Measurements from ENCODE around the gene CLIC1. TPM values are rescaled to one million over a fixed set of nuclear protein-coding genes. Genes with fewer than 3 reads are reported as not detected.

CLIC1 gene
- total and polyA plus RNA-seq, 7 donors: 20.6 to 85.9 (median 37.5) TPM

GRCh38 chr6:31782126-31782855, 46.0 kb upstream of the CLIC1 start:
- Histone ChIP-seq H3K9me3 (no peaks in the 10 kb centered on the region), H3K4me1 (peaks cover 5% of the 10 kb centered on the region), H3K4me3 (no peak overlapping the region), H3K27ac (no peak overlapping the region), H3K36me3 (ENCODE audit: insufficient read depth in 1 of 2, low read depth in 1 of 2) (peaks cover 0 to 89% of the 10 kb centered on the region in 2 donors), H3K27me3 (ENCODE audit: insufficient read depth in 3 of 3, low read length in 2 of 3) (no peaks in the 10 kb centered on the region)
- no peak for TF ChIP-seq CTCF (IDR thresholded peaks at IDR 0.05)
- 91% methylated on average over 32 of the region's 32 CpGs for WGBS, 3 donors
- intact Hi-C loops (cut with DNase I): no loop called here
- ATAC-seq (no peak), DNase-seq (no peak)

- Histone ChIP-seq H3K27me3 (ENCODE audit: insufficient read depth in 3 of 3, low read length in 2 of 3) (no peaks in the 10 kb centered on the region), H3K9me3 (no peaks in the 10 kb centered on the region), H3K36me3 (ENCODE audit: insufficient read depth in 1 of 2, low read depth in 1 of 2) (peaks cover 0 to 85% of the 10 kb centered on the region in 2 donors), H3K4me1 (peaks cover 13% of the 10 kb centered on the region), H3K27ac (no peak overlapping the region), H3K4me3 (no peak overlapping the region)
- ATAC-seq (no peak), DNase-seq (no peak)
- intact Hi-C loops (cut with DNase I): no loop called here
- no peak for TF ChIP-seq CTCF (IDR thresholded peaks at IDR 0.05)
- 93 to 94% (median 94%) methylated on average over 22 to 23 of the region's 23 CpGs for WGBS, 3 donors
Observed at GRCh38 chr6:31781244-31782125, 45.2 kb upstream of the CLIC1 start.

GRCh38 chr6:31780507-31781243, 44.3 kb upstream of the CLIC1 start:
- Histone ChIP-seq H3K27me3 (ENCODE audit: insufficient read depth in 3 of 3, low read length in 2 of 3) (no peaks in the 10 kb centered on the region), H3K4me1 (peaks cover 17% of the 10 kb centered on the region), H3K36me3 (ENCODE audit: insufficient read depth in 1 of 2, low read depth in 1 of 2) (peaks cover 0 to 77% of the 10 kb centered on the region in 2 donors), H3K4me3 (no peak overlapping the region), H3K9me3 (no peaks in the 10 kb centered on the region), H3K27ac (no peak overlapping the region)
- no peak for ATAC-seq
- no peak for DNase-seq
- TF ChIP-seq CTCF (IDR thresholded peaks at IDR 0.05): no peak
- intact Hi-C loops (cut with DNase I): no loop called here
- WGBS, 3 donors: 85 to 92% (median 88%) methylated on average over 20 of the region's 20 CpGs

- H3K36me3 ChIP-seq (ENCODE audit: insufficient read depth in 1 of 2, low read depth in 1 of 2): peaks cover 0 to 70% of the 10 kb centered on the region in 2 donors
- intact Hi-C loops (cut with DNase I): loop anchor here in 1 of 2 donors (10.0 kb wide), 1 partner anchor 85 kb away; the partner anchor contains the start of gene NEU1
- no peaks in the 10 kb centered on the region for H3K9me3 ChIP-seq
- ATAC-seq: no peak
- no peak for TF ChIP-seq CTCF (IDR thresholded peaks at IDR 0.05)
- H3K4me3 ChIP-seq: no peak overlapping the region
- no peak for DNase-seq
- peaks cover 17% of the 10 kb centered on the region for H3K4me1 ChIP-seq
- no peak overlapping the region for H3K27ac ChIP-seq
- H3K27me3 ChIP-seq (ENCODE audit: insufficient read depth in 3 of 3, low read length in 2 of 3): no peaks in the 10 kb centered on the region
- 91 to 97% (median 92%) methylated on average over 10 of the region's 10 CpGs for WGBS, 3 donors
Observed at GRCh38 chr6:31779908-31780307, 43.6 kb upstream of the CLIC1 start.
